ENCODE data around the gene CIDEA. TPM values are rescaled to one million over a fixed set of nuclear protein-coding genes. Genes with fewer than 3 reads are reported as not detected.

The CIDEA gene
- total and polyA plus RNA-seq, 2 donors (not counting 1 experiment from before 2014, with no cell fraction given): not detected

DNA sequence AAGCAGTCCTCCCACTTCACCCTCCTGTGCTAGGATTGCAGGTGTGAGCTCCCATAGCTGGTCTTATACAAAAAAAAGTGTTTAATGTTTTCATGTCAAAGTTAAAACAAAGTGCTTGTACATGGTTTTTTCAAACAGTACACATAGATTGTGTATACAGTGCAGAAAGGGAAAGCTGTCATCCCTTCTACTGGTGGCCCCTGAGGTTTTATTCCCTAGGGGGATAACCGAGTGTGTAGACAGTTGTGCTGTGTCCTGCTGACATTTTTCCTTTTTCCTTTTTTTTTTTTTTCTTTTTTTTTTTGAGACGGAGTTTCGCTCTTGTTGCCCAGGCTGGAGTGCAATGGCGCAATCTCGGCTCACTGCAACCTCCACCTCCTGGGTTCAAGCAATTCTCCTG lies 64.7 kb downstream of the CIDEA start:
- Mint-ChIP-seq H3K27me3 (no peaks in the 10 kb centered on the region), H3K9me3 (ENCODE audit: insufficient read depth) (no peaks in the 10 kb centered on the region), H3K27ac (peak overlapping the region; percentile 84), H3K4me1 (peaks cover 62% of the 10 kb centered on the region), H3K4me3 (no peak overlapping the region)
- Histone ChIP-seq H3K4me2 (replicated peaks; ENCODE audit: low read depth, low read length, poor library complexity, severe bottlenecking) (peak overlapping the region; percentile 60), H3K4me1 (ENCODE audit: control insufficient read depth in 2 of 2, insufficient read depth in 2 of 2, low read length in 2 of 2) (peaks cover 61 to 66% of the 10 kb centered on the region in 2 donors), H4K20me1 (ENCODE audit: control insufficient read depth, insufficient read depth, low read length, poor library complexity, severe bottlenecking) (no peaks in the 10 kb centered on the region), H3K36me3 (replicated peaks in 1 of 2; ENCODE audit: control extremely low read depth in 1 of 2, control insufficient read depth in 1 of 2, extremely low read depth in 1 of 2, insufficient read depth in 2 of 2, low read length in 1 of 2) (no peaks in the 10 kb centered on the region), H3K79me2 (ENCODE audit: control insufficient read depth, insufficient read depth, low read length) (peaks cover 3% of the 10 kb centered on the region), H3K4me3 (ENCODE audit: control extremely low read depth in 1 of 5, extremely low read depth in 1 of 5, insufficient read depth in 1 of 5, low read depth in 2 of 5, low read length in 4 of 5) (no peak overlapping the region), H3K27me3 (replicated peaks in 1 of 4; ENCODE audit: control extremely low read depth in 1 of 4, control insufficient read depth in 3 of 4, insufficient read depth in 4 of 4, low read length in 3 of 4) (no peaks in the 10 kb centered on the region), H3K27ac (ENCODE audit: low read length in 2 of 2) (peak overlapping the region; percentile 82 to 84), H3K9ac (ENCODE audit: low read length) (no peak overlapping the region), H2AFZ (ENCODE audit: insufficient read depth, low read depth, low read length, poor library complexity, severe bottlenecking) (no peak overlapping the region), H3K9me3 (ENCODE audit: control extremely low read depth in 1 of 3, control insufficient read depth in 2 of 3, insufficient read depth in 1 of 3, low read length in 2 of 3) (no peaks in the 10 kb centered on the region)
- CTCF ChIA-PET: interaction anchor here (2.3 kb wide), 1 partner anchor 9 kb away, joined by 18 read pairs; no protein-coding TSS in a partner anchor
- TF ChIP-seq CTCF (IDR thresholded peaks at IDR 0.05) (no peak), EZH2 (IDR thresholded peaks at IDR 0.05; ENCODE audit: borderline replicate concordance, insufficient read depth, low read depth, low read length, poor library complexity, severe bottlenecking) (no peak)
- POLR2A ChIA-PET: no interaction called here
- DNase-seq (no peak), ATAC-seq (ENCODE audit: low read depth) (no peak)
- intact Hi-C loops (cut with micrococcal nuclease): no loop called here
- WGBS (ENCODE audit: insufficient coverage): no CpG with 5 or more reads among the region's 5 CpGs

DNA sequence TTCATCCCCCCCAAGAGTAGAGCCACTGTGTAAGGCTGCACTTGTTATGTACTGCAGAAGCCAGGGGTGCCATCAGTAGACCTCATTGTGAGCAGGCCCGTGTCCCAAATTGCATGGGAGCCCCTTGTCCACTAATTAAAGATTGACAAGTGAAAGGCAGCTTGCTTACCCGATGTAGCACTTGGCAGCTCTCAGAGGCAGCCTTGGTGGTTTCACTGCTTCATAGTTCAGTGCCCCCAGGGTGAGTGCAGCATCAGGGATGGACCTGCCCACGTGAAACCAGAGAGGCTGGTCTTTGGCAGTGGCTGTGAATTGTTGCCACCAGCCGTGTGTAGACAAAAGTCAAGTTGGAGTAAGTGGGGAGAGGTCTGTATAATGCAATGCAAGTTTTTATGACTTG lies 67.2 kb downstream of the CIDEA start:
- H3K9me3 Mint-ChIP-seq (ENCODE audit: insufficient read depth): no peaks in the 10 kb centered on the region
- DNase-seq: peak; percentile 40
- peak overlapping the region; percentile 70 for H3K27ac Mint-ChIP-seq
- no peak for TF ChIP-seq EZH2 (IDR thresholded peaks at IDR 0.05; ENCODE audit: borderline replicate concordance, insufficient read depth, low read depth, low read length, poor library complexity, severe bottlenecking)
- TF ChIP-seq CTCF (IDR thresholded peaks at IDR 0.05): no peak
- 30% methylated on average over 3 of the region's 4 CpGs for WGBS (ENCODE audit: insufficient coverage)
- H3K4me1 Mint-ChIP-seq: peaks cover 42% of the 10 kb centered on the region
- POLR2A ChIA-PET: no interaction called here
- Histone ChIP-seq H3K27me3 (replicated peaks in 1 of 4; ENCODE audit: control extremely low read depth in 1 of 4, control insufficient read depth in 3 of 4, insufficient read depth in 4 of 4, low read length in 3 of 4) (no peaks in the 10 kb centered on the region), H3K9me3 (ENCODE audit: control extremely low read depth in 1 of 3, control insufficient read depth in 2 of 3, insufficient read depth in 1 of 3, low read length in 2 of 3) (peaks cover 0 to 11% (median 0%) of the 10 kb centered on the region in 3 donors), H3K4me2 (replicated peaks; ENCODE audit: low read depth, low read length, poor library complexity, severe bottlenecking) (peak overlapping the region; percentile 37), H3K4me3 (ENCODE audit: control extremely low read depth in 1 of 5, extremely low read depth in 1 of 5, insufficient read depth in 1 of 5, low read depth in 2 of 5, low read length in 4 of 5) (no peak overlapping the region), H3K79me2 (ENCODE audit: control insufficient read depth, insufficient read depth, low read length) (peaks cover 11% of the 10 kb centered on the region), H3K9ac (ENCODE audit: low read length) (peak overlapping the region; percentile 14), H3K36me3 (replicated peaks in 1 of 2; ENCODE audit: control extremely low read depth in 1 of 2, control insufficient read depth in 1 of 2, extremely low read depth in 1 of 2, insufficient read depth in 2 of 2, low read length in 1 of 2) (peaks cover 0 to 19% of the 10 kb centered on the region in 2 experiments), H2AFZ (ENCODE audit: insufficient read depth, low read depth, low read length, poor library complexity, severe bottlenecking) (no peak overlapping the region), H3K4me1 (ENCODE audit: control insufficient read depth in 2 of 2, insufficient read depth in 2 of 2, low read length in 2 of 2) (peaks cover 39 to 42% of the 10 kb centered on the region in 2 donors), H3K27ac (ENCODE audit: low read length in 2 of 2) (peak overlapping the region; percentile 11 to 23), H4K20me1 (ENCODE audit: control insufficient read depth, insufficient read depth, low read length, poor library complexity, severe bottlenecking) (peaks cover 5% of the 10 kb centered on the region)
- intact Hi-C loops (cut with micrococcal nuclease): no loop called here
- H3K27me3 Mint-ChIP-seq: no peaks in the 10 kb centered on the region
- CTCF ChIA-PET: interaction anchor here (1.8 kb wide), 1 partner anchor 9 kb away, joined by 6 read pairs; no protein-coding TSS in a partner anchor
- H3K4me3 Mint-ChIP-seq: peak overlapping the region; percentile 63
- ATAC-seq (ENCODE audit: low read depth): peak; percentile 76

All from B cell (primary cell).